ENCODE results near the gene LAMC3. TPM values are rescaled to one million over a fixed set of nuclear protein-coding genes. Genes with fewer than 3 reads are reported as not detected.

Gene LAMC3
- total RNA-seq, 2 experiments from 2014 or later: 0.66 to 1.7 TPM

GRCh38 chr9:131008086-131008485 lies 888 bp upstream of the LAMC3 start:
- H3K27me3 Mint-ChIP-seq: peaks cover 47% of the 10 kb centered on the region
- no peak for ATAC-seq (ENCODE audit: poor library complexity)
- no peaks in the 10 kb centered on the region for H3K4me1 Mint-ChIP-seq (ENCODE audit: low read depth)
- intact Hi-C loops (cut with DNase I, micrococcal nuclease): no loop called here
- CTCF ChIA-PET: no interaction called here
- no peaks in the 10 kb centered on the region for H3K9me3 Mint-ChIP-seq
- no peak for DNase-seq
- Histone ChIP-seq H3K36me3 (ENCODE audit: insufficient read depth, low read length) (no peaks in the 10 kb centered on the region), H3K27ac (ENCODE audit: low read depth in 1 of 2, low read length in 2 of 2) (no peak overlapping the region), H3K9me3 (ENCODE audit: control insufficient read depth in 1 of 2, insufficient read depth in 1 of 2, low read length in 2 of 2) (peaks cover 0 to 3% of the 10 kb centered on the region in 2 experiments), H3K27me3 (ENCODE audit: control insufficient read depth in 1 of 2, insufficient read depth in 2 of 2, low read length in 2 of 2) (peaks cover 37 to 38% of the 10 kb centered on the region in 2 experiments), H3K4me3 (ENCODE audit: low read length) (no peak overlapping the region), H3K4me1 (ENCODE audit: insufficient read depth, low read length) (peaks cover 7% of the 10 kb centered on the region)
- POLR2A ChIA-PET: no interaction called here
- no peak for TF ChIP-seq CTCF (IDR thresholded peaks at IDR 0.05)
- no peak overlapping the region for H3K4me3 Mint-ChIP-seq
- no peak overlapping the region for H3K27ac Mint-ChIP-seq
- H3K36me3 Mint-ChIP-seq (ENCODE audit: low read depth): no peaks in the 10 kb centered on the region

- Histone ChIP-seq H3K36me3 (ENCODE audit: insufficient read depth, low read length) (no peaks in the 10 kb centered on the region), H3K4me1 (ENCODE audit: insufficient read depth, low read length) (peaks cover 7% of the 10 kb centered on the region), H3K27ac (ENCODE audit: low read depth in 1 of 2, low read length in 2 of 2) (no peak overlapping the region), H3K27me3 (ENCODE audit: control insufficient read depth in 1 of 2, insufficient read depth in 2 of 2, low read length in 2 of 2) (peaks cover 37 to 38% of the 10 kb centered on the region in 2 experiments), H3K9me3 (ENCODE audit: control insufficient read depth in 1 of 2, insufficient read depth in 1 of 2, low read length in 2 of 2) (peaks cover 0 to 3% of the 10 kb centered on the region in 2 experiments), H3K4me3 (ENCODE audit: low read length) (no peak overlapping the region)
- peaks cover 47% of the 10 kb centered on the region for H3K27me3 Mint-ChIP-seq
- H3K4me1 Mint-ChIP-seq (ENCODE audit: low read depth): no peaks in the 10 kb centered on the region
- intact Hi-C loops (cut with DNase I, micrococcal nuclease): no loop called here
- no peaks in the 10 kb centered on the region for H3K9me3 Mint-ChIP-seq
- ATAC-seq (ENCODE audit: poor library complexity) (no peak), DNase-seq (no peak)
- TF ChIP-seq CTCF (IDR thresholded peaks at IDR 0.05): no peak
- H3K4me3 Mint-ChIP-seq: peak overlapping the region; percentile 15
- ChIA-PET CTCF (no interaction called here), POLR2A (no interaction called here)
- no peak overlapping the region for H3K27ac Mint-ChIP-seq
- no peaks in the 10 kb centered on the region for H3K36me3 Mint-ChIP-seq (ENCODE audit: low read depth)
Observed at GRCh38 chr9:131008563-131008908, 438 bp upstream of the LAMC3 start.

GRCh38 chr9:131010482-131011273 lies 1.7 kb downstream of the LAMC3 start:
- Histone ChIP-seq H3K4me1 (ENCODE audit: insufficient read depth, low read length) (peaks cover 7% of the 10 kb centered on the region), H3K9me3 (ENCODE audit: control insufficient read depth in 1 of 2, insufficient read depth in 1 of 2, low read length in 2 of 2) (peaks cover 0 to 7% of the 10 kb centered on the region in 2 experiments), H3K27ac (ENCODE audit: low read depth in 1 of 2, low read length in 2 of 2) (no peak overlapping the region), H3K4me3 (ENCODE audit: low read length) (no peak overlapping the region), H3K36me3 (ENCODE audit: insufficient read depth, low read length) (no peaks in the 10 kb centered on the region), H3K27me3 (ENCODE audit: control insufficient read depth in 1 of 2, insufficient read depth in 2 of 2, low read length in 2 of 2) (peaks cover 34 to 38% of the 10 kb centered on the region in 2 experiments)
- no peak for TF ChIP-seq CTCF (IDR thresholded peaks at IDR 0.05)
- peaks cover 44% of the 10 kb centered on the region for H3K27me3 Mint-ChIP-seq
- no peak overlapping the region for H3K27ac Mint-ChIP-seq
- POLR2A ChIA-PET: interaction anchor here (0.6 kb wide), 1 partner anchor 31 kb away, joined by 3 read pairs; no protein-coding TSS in a partner anchor
- ATAC-seq (ENCODE audit: poor library complexity) (no peak), DNase-seq (no peak)
- intact Hi-C loops (cut with DNase I, micrococcal nuclease): no loop called here
- H3K4me3 Mint-ChIP-seq: no peak overlapping the region
- CTCF ChIA-PET: no interaction called here
- no peaks in the 10 kb centered on the region for H3K9me3 Mint-ChIP-seq
- H3K4me1 Mint-ChIP-seq (ENCODE audit: low read depth): no peaks in the 10 kb centered on the region
- no peaks in the 10 kb centered on the region for H3K36me3 Mint-ChIP-seq (ENCODE audit: low read depth)
